GM12878 (cell line): ENCODE results near the gene TDP1.

ENCODE experiments used
- BHLHE40 ChIP-seq, 2 experiments: fragments of 450-650 bp in 1 of 2; IDR thresholded peaks; 2 replicates each; pipeline ENCODE4 v1.6.1; 2011 to 2017; ENCODE audit warnings: low read depth in 2 of 2, borderline replicate concordance in 1 of 2, improper control_type of control experiment in 1 of 2, low read length in 1 of 2, mild to moderate bottlenecking in 1 of 2
- CTCF ChIP-seq, 3 experiments: IDR thresholded peaks in 2 of 3; conservative IDR thresholded peaks in 1 of 3; 2 replicates each; pipeline ENCODE4 v1.5.1; 2011; ENCODE audit warnings: low read depth in 3 of 3, low read length in 3 of 3, mild to moderate bottlenecking in 3 of 3, control low read depth in 2 of 3, moderate library complexity in 2 of 3, inconsistent platforms in 1 of 3, mixed read lengths in 1 of 3; ENCODE audit not compliant: control insufficient read depth in 2 of 3, insufficient read depth in 1 of 3; ENCODE audit errors: extremely low read depth in 1 of 3
- JUND ChIP-seq: IDR thresholded peaks from 2 replicates; pipeline ENCODE4 v1.6.1; 2012; ENCODE audit warnings: low read depth, mild to moderate bottlenecking, low read length, improper control_type of control experiment, moderate library complexity
- MAX ChIP-seq: IDR thresholded peaks from 2 replicates; pipeline ENCODE4 v1.6.1; 2012; ENCODE audit warnings: low read depth, low read length, improper control_type of control experiment
- POLR2A ChIP-seq: IDR thresholded peaks from 2 replicates; pipeline ENCODE4 v1.6.1; 2011; ENCODE audit warnings: low read depth, mild to moderate bottlenecking, low read length
- POLR2AphosphoS5 ChIP-seq: IDR thresholded peaks from 2 replicates; pipeline ENCODE4 v1.6.1; 2011; ENCODE audit warnings: mild to moderate bottlenecking, low read length, inconsistent platforms
- SMAD1 ChIP-seq: fragments of 450-650 bp; IDR thresholded peaks from 2 replicates; pipeline ENCODE4 v1.6.1; 2018; ENCODE audit warnings: mild to moderate bottlenecking, low read depth; ENCODE audit not compliant: partially characterized antibody
- SREBF2 ChIP-seq: IDR thresholded peaks from 2 replicates; pipeline ENCODE4 v1.6.1; 2012; ENCODE audit warnings: mild to moderate bottlenecking, low read length
- ZNF687 ChIP-seq: fragments of 450-650 bp; IDR thresholded peaks from 2 replicates; pipeline ENCODE4 v1.6.1; 2017; ENCODE audit warnings: mild to moderate bottlenecking, moderate library complexity

GRCh38 chr14:90054803-90055202 lies 99.1 kb downstream of the TDP1 start:
- TF ChIP-seq CTCF (IDR thresholded peaks at IDR 0.05 in 2 of 3, conservative IDR thresholded peaks at IDR 0.05 in 1 of 3; ENCODE audit: control insufficient read depth in 2 of 3, extremely low read depth in 1 of 3, insufficient read depth in 1 of 3, low read depth in 3 of 3, low read length in 3 of 3) (no peak), SREBF2 (no peak), POLR2A (no peak), JUND (no peak), MAX (no peak), ZNF687 (no peak), SMAD1 (no peak), BHLHE40 (IDR thresholded peaks at IDR 0.05; ENCODE audit: borderline replicate concordance in 1 of 2, low read depth in 2 of 2, low read length in 1 of 2) (no peak), POLR2AphosphoS5 (no peak)
